Airway epithelial cell (primary cell): ENCODE results near the gene EFHD1. TPM values are rescaled to one million over a fixed set of nuclear protein-coding genes. Genes with fewer than 3 reads are reported as not detected.

Experiments
- total RNA-seq: library from RNA; depleted of rRNA; stranded (reverse); fragments of >200 nt; gene quantifications from 2 replicates; pipeline ENCODE4 v1.2.3, GENCODE V29; 2015

Gene EFHD1, protein sequence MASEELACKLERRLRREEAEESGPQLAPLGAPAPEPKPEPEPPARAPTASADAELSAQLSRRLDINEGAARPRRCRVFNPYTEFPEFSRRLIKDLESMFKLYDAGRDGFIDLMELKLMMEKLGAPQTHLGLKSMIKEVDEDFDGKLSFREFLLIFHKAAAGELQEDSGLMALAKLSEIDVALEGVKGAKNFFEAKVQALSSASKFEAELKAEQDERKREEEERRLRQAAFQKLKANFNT
- 0.21 and 0.84 TPM in 2 replicates for total RNA-seq

DNA sequence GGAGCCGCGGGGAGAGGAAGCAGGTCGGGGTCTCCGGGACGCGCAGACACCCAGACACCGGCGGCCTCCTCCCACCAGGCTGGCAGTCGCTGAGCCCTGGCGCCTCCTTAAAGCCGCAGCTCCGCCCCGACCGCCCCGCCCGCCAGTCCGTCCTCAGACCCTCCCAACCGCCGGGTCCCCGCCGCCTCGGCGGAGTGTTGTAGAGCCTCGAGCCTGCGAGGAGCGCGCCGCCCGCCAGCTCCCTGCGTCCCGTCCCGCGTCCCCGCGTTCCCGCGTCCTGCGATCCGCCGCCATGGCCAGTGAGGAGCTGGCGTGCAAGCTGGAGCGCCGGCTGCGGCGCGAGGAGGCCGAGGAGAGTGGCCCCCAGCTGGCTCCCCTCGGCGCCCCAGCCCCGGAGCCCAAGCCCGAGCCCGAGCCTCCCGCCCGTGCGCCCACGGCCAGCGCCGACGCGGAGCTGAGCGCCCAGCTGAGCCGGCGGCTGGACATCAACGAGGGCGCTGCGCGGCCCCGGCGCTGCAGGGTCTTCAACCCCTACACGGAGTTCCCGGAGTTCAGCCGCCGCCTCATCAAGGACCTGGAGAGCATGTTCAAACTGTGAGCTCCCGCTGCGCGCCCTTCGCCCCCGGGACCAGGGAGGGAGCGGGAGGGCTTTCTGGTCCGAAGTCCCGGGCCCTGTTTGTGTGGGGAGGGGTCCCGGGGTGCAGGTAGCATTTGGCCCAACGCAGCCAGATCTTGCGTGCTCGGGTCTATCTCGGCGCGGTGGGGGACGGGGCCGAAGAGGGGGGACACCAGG is at the start of gene EFHD1:
TSS of gene EFHD1 (plus strand) at position 192 of the 793 bp plus-strand sequence. CDS start at position 293, 101 bp downstream.

GRCh38 chr2:232697059-232697806 is 63.8 kb downstream of the EFHD1 start, which contains the start of gene GIGYF2:
Gene GIGYF2, plus strand, starts transcription at chr2:232697331. Its CDS starts 37,867 bp downstream, at chr2:232735198.

Other genes starting within 250 kb of the EFHD1 start
- not detected in 2 replicates for gene ALPG, start 226.8 kb upstream of the EFHD1 start, total RNA-seq
- not detected in 2 replicates for gene ALPI, start 177.5 kb upstream of the EFHD1 start, total RNA-seq
- not detected in 2 replicates for gene ECEL1, start 145.8 kb upstream of the EFHD1 start, total RNA-seq
- gene PRSS56, start 113.2 kb upstream of the EFHD1 start, total RNA-seq, result not detected in 2 replicates
- gene CHRND, start 107.4 kb upstream of the EFHD1 start, total RNA-seq, result not detected in 2 replicates
- gene CHRNG, start 93.9 kb upstream of the EFHD1 start, total RNA-seq, result not detected in 2 replicates
- gene TIGD1, start 83.0 kb upstream of the EFHD1 start, total RNA-seq, result 1.1 and 2.2 TPM in 2 replicates
- gene EIF4E2, start 82.9 kb upstream of the EFHD1 start, total RNA-seq, result 86.3 and 104 TPM in 2 replicates
- gene GIGYF2, start 63.7 kb downstream of the EFHD1 start, total RNA-seq, result 29.7 and 36.9 TPM in 2 replicates
- gene KCNJ13, start 143.0 kb downstream of the EFHD1 start, total RNA-seq, result not detected in 2 replicates
- gene SNORC, start 236.7 kb downstream of the EFHD1 start, total RNA-seq, result 0.88 and 1.4 TPM in 2 replicates